Activated T-helper 1 cell treated with anti-CD3 and anti-CD28 coated beads, Interleukin-2, amount 50 U/mL, for 16 hours (primary cell): ENCODE measurements around the gene SDE2.
A peak's percentile ranks its signal among the peaks of the same experiment; 100 is the strongest.
"Not testable (repeated sequence)": the region's sequence is repeated elsewhere in the genome, so short reads cannot be mapped to it uniquely, and the experiment has no call there.

Source experiments
- DNase-seq, 2 donors: peaks; one replicate each; pipeline ENCODE4 v3.0.0-alpha.2; 2020; ENCODE audit warnings: low read depth in 1 of 2, low spot score in 1 of 2

SDE2 gene

DNA sequence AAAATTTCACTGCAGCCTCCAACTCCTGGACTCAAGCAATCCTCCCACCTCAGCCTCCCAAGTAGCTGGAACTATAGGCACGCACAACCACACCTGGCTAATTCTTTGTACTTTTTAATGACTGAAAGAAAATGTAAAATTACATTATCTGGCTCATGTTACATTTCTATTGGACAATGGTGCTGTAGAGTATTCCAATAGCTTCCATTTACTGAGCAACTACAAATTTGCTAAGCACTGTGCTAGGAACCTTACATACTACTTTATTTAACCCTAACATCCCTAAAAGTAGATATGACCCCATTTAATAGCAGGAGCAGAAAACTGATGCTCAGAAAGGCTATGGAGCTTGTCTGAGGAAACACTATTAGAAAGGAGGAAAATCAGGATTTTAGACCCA, 19.7 kb downstream of the SDE2 start:
- DNase-seq: no peak

DNA sequence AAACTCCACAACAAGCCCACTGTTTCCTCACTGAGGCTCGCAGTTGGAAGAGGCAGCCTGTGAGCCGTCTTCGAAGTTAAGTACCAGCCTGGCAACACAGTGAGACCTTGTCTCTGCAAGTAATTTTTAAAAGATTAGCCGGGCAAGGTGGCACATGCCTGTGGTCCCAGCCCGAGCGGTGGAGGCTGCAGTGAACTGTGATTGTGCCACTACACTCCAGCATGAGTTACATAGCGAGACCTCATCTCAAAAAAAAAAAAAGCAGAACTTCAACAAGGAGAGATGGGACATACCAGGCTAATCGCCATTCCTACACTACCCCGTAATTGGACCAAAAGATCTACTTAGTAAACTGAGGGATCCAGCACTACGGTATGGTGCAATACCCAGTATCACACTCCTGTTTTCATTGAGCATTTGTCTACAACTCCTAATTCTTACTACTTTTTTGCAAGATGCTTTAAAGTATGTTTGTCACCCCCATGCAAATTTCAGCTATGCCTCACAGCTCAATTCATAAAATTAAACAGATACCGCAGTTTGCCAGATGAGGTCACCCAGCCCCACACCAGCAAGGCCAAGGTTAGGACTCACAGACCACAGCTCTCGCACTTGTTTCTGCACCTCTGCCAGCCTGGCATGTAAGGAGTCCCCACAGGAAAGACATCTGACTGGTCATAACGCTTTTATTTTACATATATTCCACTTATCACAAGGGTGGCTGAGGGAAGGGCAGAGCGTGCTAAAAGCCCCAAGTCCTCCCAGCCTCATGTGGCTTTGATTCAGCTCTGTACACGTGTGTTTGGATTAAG, 21.0 kb downstream of the SDE2 start:
- DNase-seq: no peak

GRCh38 chr1:225975146-225975545, 24.0 kb downstream of the SDE2 start:
- DNase-seq: not testable (repeated sequence)

DNA sequence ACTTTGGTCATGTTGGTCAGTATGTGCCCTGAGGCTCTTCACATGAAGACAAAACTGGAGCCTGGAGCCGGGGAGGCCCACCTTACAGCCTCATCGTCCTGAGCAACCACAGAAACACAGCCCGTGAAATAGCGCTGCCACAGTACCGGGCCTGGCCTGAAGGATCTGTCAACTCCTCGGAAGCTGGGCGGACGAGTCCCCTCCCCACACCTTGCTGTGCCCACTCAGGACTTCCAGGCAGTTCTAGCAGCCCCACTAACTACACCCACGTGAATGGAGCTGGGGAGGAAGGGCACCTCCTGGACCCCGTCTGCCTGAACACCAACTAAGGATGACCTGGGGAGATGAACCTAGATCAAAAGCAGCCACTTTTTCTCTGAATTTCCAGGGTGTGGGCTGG, 24.7 kb downstream of the SDE2 start:
- no peak for DNase-seq

GRCh38 chr1:225973158-225973557, 26.0 kb downstream of the SDE2 start:
- no peak for DNase-seq

DNA sequence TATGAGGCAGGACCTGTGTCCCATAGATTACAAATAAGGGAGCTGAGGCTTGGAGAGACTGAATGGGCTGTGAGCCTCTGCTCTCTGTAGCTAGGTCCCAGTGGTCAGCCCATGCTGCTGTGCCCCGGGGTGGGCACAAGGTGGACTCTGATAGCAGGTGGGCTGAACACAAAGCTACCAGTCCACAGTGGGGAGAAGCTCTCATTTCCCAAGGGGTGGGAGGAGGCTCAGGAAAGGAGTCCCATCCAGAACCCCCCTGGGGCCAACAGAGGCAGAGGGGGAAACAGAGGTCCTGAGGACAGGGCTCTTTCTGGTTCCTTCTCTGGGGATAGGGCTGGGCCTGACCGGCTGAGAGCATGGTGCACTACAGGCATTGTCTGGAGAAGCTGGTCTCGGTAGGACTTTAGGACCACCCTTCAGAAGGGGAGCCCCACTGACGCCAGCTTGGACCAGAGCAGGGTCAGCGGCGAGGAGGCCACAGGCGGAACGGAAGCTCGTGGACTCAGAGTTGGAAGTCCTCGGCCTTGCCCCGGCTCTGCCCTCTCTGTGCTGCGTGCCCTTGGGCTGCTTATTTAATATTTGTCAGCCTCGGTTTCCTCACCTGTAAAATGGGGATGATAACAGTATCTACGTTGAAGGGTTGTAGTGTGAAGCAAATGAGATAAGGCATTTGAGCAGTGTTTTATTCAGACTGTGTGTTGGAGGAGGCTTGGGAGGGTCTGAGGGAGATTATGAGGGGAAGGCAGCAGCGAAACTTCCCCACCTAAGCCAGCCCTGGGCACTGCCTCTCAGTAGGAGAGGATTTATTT, 26.6 kb downstream of the SDE2 start:
- no peak for DNase-seq

DNA sequence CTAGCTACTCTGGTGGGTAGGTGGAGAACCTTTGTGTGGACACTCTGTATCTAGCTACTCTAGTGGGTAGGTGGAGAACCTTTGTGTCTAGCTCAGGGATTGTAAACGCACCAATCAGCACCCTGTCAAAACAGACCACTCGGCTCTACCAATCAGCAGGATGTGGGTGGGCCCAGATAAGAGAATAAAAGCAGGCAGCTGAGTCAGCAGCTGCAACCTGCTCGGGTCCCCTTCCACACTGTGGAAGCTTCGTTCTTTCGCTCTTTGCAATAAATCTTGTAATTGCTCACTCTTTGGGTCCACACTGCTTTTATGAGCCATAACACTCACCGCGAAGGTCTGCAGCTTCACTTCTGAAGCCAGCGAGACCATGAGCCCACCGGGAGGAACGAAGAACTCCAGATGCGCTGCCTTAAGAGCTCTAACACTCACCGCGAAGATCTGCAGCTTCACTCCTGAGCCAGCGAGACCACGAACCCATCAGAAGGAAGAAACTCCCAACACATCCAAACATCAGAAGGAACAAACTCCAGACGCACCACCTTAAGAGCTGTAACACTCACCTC, 28.5 kb downstream of the SDE2 start:
- not testable (repeated sequence) for DNase-seq

- not testable (repeated sequence) for DNase-seq
These were observed 29.4 kb downstream of the SDE2 start for GRCh38 chr1:225969751-225970150.

DNA sequence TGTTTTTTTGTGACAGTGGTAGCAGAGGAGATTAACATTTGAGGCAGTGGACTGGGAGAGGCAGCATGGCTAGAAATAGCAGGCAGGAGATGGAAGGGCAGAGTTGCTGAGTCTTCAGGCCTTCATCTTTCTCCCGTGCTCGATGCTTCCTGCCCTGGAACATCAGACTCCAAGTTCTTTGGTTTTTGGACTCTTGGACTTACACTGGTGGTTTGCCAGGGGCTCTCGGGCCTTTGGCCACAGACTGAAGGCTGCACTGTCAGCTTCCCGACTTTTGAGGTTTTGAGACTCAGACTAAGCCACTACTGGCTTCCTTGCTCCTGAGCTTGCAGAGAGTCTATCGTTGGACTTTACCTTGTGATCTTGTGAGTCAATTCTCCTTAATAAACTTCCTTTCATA, 33.9 kb downstream of the SDE2 start:
- no peak for DNase-seq

DNA sequence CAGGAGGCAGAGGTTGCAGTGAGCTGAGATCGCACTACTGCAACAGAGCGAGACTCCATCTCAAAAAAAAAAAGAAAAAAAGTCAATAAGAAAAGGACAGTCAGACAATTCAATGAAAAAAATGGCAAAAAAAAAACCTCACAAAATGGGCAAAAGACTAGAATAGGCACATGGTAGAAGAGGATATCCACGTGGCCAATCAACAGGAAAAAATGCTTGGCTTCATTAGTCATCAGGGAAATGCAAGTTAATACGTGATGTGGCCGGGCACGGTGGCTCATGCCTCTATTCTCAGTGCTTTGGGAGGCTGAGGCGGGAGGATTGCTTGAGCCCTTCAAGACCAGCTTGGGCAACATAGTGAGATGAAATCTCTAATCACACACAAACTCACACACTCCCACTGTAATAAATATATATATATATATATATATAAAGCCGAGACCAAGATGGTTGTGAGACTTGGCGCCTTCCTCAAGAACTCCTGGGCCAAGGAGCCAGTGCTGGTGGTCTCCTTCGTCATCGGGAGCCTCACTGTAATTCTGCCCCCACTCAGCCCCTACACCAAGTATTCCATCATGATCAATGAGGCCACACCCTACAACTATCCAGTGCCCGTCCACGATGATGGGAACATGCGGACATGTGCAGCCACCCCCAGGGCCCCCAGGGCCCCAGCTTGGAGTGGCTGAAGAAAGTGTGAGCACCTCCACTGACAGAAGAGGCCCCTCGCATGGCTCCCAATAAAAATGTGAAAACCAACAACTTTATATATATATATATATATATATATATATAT, 35.2 kb downstream of the SDE2 start:
- DNase-seq: no peak

- DNase-seq: peak; percentile 22 to 26
These were observed 36.6 kb downstream of the SDE2 start for GRCh38 chr1:225962440-225962975.

DNA sequence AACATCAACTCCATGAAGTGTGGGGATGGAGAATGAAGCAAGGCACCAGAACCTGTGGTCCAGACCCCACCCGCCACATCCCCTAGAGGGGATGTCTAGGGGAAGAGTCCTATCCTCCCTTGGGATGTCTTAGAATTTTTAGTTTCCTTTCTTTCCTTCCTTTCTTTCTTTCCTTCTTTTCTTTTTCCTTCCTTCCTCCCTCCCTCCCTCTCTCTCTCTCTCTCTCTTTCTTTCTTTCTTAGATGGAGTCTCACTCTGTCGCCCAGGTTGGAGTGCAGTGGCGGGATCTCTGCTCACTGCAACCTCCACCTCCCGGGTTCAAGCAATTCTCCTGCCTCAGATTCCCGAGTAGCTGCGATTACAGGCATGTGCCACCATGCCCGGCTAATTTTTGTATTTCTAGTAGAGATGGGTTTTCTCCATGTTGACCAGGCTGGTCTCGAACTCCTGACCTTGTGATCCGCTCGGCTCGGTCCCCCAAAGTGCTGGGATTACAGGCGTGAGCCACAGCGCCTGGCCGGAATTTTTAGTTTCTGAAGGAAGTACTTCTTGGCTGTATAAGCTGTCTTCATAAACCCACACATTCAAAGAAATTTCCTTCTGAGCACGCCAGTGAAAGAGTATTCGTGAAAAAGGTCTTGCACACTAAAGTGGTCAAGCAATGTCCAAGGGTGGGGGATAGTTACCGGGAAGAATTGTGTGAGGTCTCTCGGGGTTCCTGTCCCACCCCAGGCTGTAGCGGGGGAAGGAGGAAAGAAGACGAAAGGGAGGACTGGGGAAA, 37.3 kb downstream of the SDE2 start:
- no peak for DNase-seq

DNA sequence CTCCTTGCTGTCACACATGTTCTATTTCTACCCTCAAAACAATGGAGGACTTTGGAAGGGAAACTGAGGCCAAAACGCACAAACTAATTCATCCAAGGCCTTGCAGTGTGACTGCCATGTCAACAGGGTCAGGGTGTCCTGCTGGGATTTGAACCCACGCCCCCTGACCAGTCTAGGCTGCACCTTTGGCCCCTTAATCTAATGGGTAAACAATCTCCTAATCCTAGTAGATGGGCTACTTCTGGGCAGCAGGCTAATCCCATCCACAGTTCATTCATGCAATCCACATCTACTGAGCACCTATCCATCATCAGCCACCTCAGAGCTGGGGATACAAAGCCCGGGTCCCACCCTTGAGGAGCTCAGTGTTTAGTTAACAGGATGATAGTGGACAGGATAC, 41.1 kb downstream of the SDE2 start:
- no peak for DNase-seq

DNA sequence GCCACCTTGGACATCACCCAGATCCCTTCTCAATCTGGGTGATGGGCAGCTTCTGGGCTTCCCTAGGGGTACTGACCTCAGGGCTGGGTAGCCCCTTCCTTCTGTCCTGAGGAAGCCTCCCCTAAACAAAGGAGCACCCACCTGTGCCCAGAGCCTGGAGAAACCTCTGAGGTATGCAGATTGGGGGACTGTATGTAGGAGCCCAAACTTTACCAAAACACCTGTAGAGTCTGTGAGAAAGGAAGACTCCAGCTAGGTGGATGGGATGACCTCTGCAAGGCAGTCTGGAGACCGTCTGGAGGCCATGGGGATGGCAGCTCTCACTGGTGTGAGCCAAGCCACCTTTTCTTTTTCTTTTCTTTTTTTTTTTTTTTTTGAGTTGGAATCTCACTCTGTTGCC, 44.4 kb downstream of the SDE2 start:
- no peak for DNase-seq

GRCh38 chr1:225953315-225953714, 45.8 kb downstream of the SDE2 start:
- DNase-seq: no peak

- no peak for DNase-seq
These were observed 48.1 kb downstream of the SDE2 start for GRCh38 chr1:225950905-225951497.

- DNase-seq: no peak
These were observed 50.1 kb downstream of the SDE2 start for GRCh38 chr1:225949041-225949440.

DNA sequence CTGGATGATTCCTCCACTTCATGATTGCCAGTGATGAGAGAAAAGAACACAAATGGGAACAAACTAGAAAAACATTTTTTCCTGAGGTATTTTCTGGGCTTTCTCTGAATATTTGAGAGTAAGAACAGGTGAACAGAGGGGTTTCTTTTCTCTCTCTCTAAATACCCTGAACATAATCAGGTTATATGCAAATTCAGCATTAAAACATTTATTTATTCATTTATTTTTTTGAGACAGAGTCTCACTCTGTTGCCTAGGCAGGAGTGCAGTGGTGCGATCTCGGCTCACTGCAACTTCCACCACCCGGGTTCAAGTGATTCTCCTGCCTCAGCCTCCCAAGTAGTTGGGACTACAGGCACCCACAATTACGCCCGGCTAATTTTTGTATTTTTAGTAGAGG, 52.3 kb downstream of the SDE2 start:
- no peak for DNase-seq

DNA sequence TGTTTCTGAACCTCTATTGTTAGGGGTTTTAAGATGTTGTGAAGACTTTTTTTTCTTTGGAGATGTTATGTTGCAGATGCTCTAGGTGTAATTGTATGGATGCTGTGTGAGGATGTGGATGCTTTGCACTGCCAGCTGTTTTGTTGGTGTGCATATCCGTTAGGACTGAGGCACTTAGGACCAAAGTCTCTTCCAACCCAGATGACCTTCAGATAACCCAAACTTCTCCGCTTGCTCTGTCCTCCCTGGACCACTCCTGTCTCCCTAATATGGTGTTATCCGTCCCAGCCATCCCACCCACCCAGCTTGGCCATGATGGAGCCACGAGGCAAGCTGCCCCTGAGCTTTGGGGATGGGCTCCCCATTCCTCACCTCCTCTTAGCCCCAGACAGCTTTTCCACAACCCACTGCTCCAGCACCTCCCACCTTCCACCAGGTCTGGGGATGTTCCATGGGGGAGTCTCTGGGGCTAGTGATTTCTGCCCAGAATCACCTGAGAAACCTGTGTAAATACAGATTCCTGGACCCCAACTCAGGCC, 53.0 kb downstream of the SDE2 start:
- DNase-seq: no peak

GRCh38 chr1:225945564-225945963, 53.6 kb downstream of the SDE2 start:
- no peak for DNase-seq
